ENCODE measurements around the gene RRP8. TPM values are rescaled to one million over a fixed set of nuclear protein-coding genes. Genes with fewer than 3 reads are reported as not detected.

Gene RRP8
- 10 to 100 TPM; 25.6 to 33.1 TPM for total RNA-seq

- H3K9me3 Mint-ChIP-seq (ENCODE audit: low read depth), result no peaks in the 10 kb centered on the region
- CTCF ChIA-PET, result interaction anchor here (0.7 to 3.8 kb wide), 23 partner anchors 8 to 224 kb away, joined by 3 to 41 read pairs (median 5); partner anchors contain the start of genes MRPL17 and TPP1
- H3K36me3 Mint-ChIP-seq, result peaks cover 35% of the 10 kb centered on the region
- DNase-seq (peak; percentile 94), ATAC-seq (peak; percentile 78)
- no peaks in the 10 kb centered on the region for H3K27me3 Mint-ChIP-seq
- H3K4me3 Mint-ChIP-seq, result no peak within 1 kb of the TSS
- H3K27ac Mint-ChIP-seq, result no peak within 1 kb of the TSS
- H3K4me1 Mint-ChIP-seq, result peaks cover 30% of the 10 kb centered on the region
These were observed at the start of gene RRP8, which contains the start of gene ILK for GRCh38 chr11:6603287-6604080. Gene RRP8 (minus strand): TSS chr11:6603616. CDS start chr11:6603502, 114 bp downstream. Gene ILK (plus strand): TSS chr11:6603774. CDS start chr11:6604272, 498 bp downstream.

- ATAC-seq (no peak), DNase-seq (no peak)
- no peak overlapping the region for H3K27ac Mint-ChIP-seq
- H3K4me1 Mint-ChIP-seq, result peaks cover 1% of the 10 kb centered on the region
- no peaks in the 10 kb centered on the region for H3K9me3 Mint-ChIP-seq (ENCODE audit: low read depth)
- H3K27me3 Mint-ChIP-seq, result peaks cover 16% of the 10 kb centered on the region
- peaks cover 1% of the 10 kb centered on the region for H3K36me3 Mint-ChIP-seq
- no peak overlapping the region for H3K4me3 Mint-ChIP-seq
- CTCF ChIA-PET, result interaction anchor here (0.9 to 1.1 kb wide), 2 partner anchors 15 to 85 kb away, joined by 3 read pairs; no protein-coding TSS in a partner anchor
These were observed 49.7 kb upstream of the RRP8 start for GRCh38 chr11:6653097-6653496.

GRCh38 chr11:6652182-6652581 lies 48.8 kb upstream of the RRP8 start:
- ATAC-seq, result no peak
- H3K27ac Mint-ChIP-seq, result no peak overlapping the region
- H3K36me3 Mint-ChIP-seq, result peaks cover 1% of the 10 kb centered on the region
- no peaks in the 10 kb centered on the region for H3K9me3 Mint-ChIP-seq (ENCODE audit: low read depth)
- no peak for DNase-seq
- H3K27me3 Mint-ChIP-seq, result peaks cover 14% of the 10 kb centered on the region
- CTCF ChIA-PET, result interaction anchor here (1.2 kb wide), 1 partner anchor 31 kb away, joined by 3 read pairs; no protein-coding TSS in a partner anchor
- H3K4me3 Mint-ChIP-seq, result no peak overlapping the region
- H3K4me1 Mint-ChIP-seq, result peaks cover 1% of the 10 kb centered on the region

- Mint-ChIP-seq H3K4me3 (no peak overlapping the region), H3K9me3 (ENCODE audit: low read depth) (no peaks in the 10 kb centered on the region), H3K27ac (no peak overlapping the region), H3K36me3 (no peaks in the 10 kb centered on the region), H3K27me3 (peaks cover 2% of the 10 kb centered on the region), H3K4me1 (peaks cover 1% of the 10 kb centered on the region)
- ATAC-seq (peak; percentile 18), DNase-seq (no peak)
- CTCF ChIA-PET, result interaction anchor here (1.3 to 2.9 kb wide), 3 partner anchors 9 to 46 kb away, joined by 3 to 7 read pairs (median 5); partner anchors contain the start of gene TAF10
These were observed 47.6 kb upstream of the RRP8 start for GRCh38 chr11:6650980-6651379.

- Mint-ChIP-seq H3K36me3 (no peaks in the 10 kb centered on the region), H3K27me3 (no peaks in the 10 kb centered on the region), H3K4me3 (no peak overlapping the region), H3K27ac (no peak overlapping the region), H3K9me3 (ENCODE audit: low read depth) (no peaks in the 10 kb centered on the region), H3K4me1 (no peaks in the 10 kb centered on the region)
- CTCF ChIA-PET, result interaction anchor here (0.8 to 2.9 kb wide), 8 partner anchors 8 to 45 kb away, joined by 3 to 7 read pairs (median 4); partner anchors contain the start of genes MRPL17, TAF10 and TPP1
- DNase-seq (no peak), ATAC-seq (no peak)
These were observed 46.7 kb upstream of the RRP8 start for GRCh38 chr11:6650104-6650503.

GRCh38 chr11:6648501-6648900 lies 45.1 kb upstream of the RRP8 start:
- DNase-seq, result no peak
- CTCF ChIA-PET, result interaction anchor here (0.8 to 2.9 kb wide), 4 partner anchors 35 to 92 kb away, joined by 3 to 7 read pairs (median 4); partner anchors contain the start of genes MRPL17 and TAF10
- Mint-ChIP-seq H3K27me3 (no peaks in the 10 kb centered on the region), H3K4me1 (no peaks in the 10 kb centered on the region), H3K36me3 (no peaks in the 10 kb centered on the region), H3K4me3 (no peak overlapping the region), H3K9me3 (ENCODE audit: low read depth) (no peaks in the 10 kb centered on the region), H3K27ac (no peak overlapping the region)
- no peak for ATAC-seq

- no peak overlapping the region for H3K4me3 Mint-ChIP-seq
- no peaks in the 10 kb centered on the region for H3K27me3 Mint-ChIP-seq
- CTCF ChIA-PET, result interaction anchor here (0.8 to 2.2 kb wide), 3 partner anchors 20 to 93 kb away, joined by 3 to 8 read pairs (median 4); partner anchors contain the start of gene MRPL17
- no peaks in the 10 kb centered on the region for H3K36me3 Mint-ChIP-seq
- no peak overlapping the region for H3K27ac Mint-ChIP-seq
- H3K4me1 Mint-ChIP-seq, result no peaks in the 10 kb centered on the region
- H3K9me3 Mint-ChIP-seq (ENCODE audit: low read depth), result no peaks in the 10 kb centered on the region
- DNase-seq (no peak), ATAC-seq (no peak)
These were observed 44.4 kb upstream of the RRP8 start for GRCh38 chr11:6647836-6648235.

- Mint-ChIP-seq H3K9me3 (ENCODE audit: low read depth) (no peaks in the 10 kb centered on the region), H3K4me3 (no peak overlapping the region), H3K27ac (no peak overlapping the region), H3K4me1 (no peaks in the 10 kb centered on the region), H3K36me3 (no peaks in the 10 kb centered on the region), H3K27me3 (no peaks in the 10 kb centered on the region)
- ATAC-seq (peak; percentile 61), DNase-seq (no peak)
- CTCF ChIA-PET, result interaction anchor here (1.0 to 2.2 kb wide), 2 partner anchors 21 to 36 kb away, joined by 3 to 8 read pairs; partner anchors contain the start of gene MRPL17
These were observed 43.7 kb upstream of the RRP8 start for GRCh38 chr11:6646918-6647679.

GRCh38 chr11:6646576-6646917 lies 43.1 kb upstream of the RRP8 start:
- ATAC-seq (peak; percentile 7), DNase-seq (no peak)
- no peak overlapping the region for H3K4me3 Mint-ChIP-seq
- H3K27me3 Mint-ChIP-seq, result no peaks in the 10 kb centered on the region
- no peak overlapping the region for H3K27ac Mint-ChIP-seq
- no peaks in the 10 kb centered on the region for H3K36me3 Mint-ChIP-seq
- CTCF ChIA-PET, result interaction anchor here (2.2 kb wide), 1 partner anchor 21 kb away, joined by 8 read pairs; no protein-coding TSS in a partner anchor
- H3K4me1 Mint-ChIP-seq, result no peaks in the 10 kb centered on the region
- H3K9me3 Mint-ChIP-seq (ENCODE audit: low read depth), result no peaks in the 10 kb centered on the region

- Mint-ChIP-seq H3K4me1 (no peaks in the 10 kb centered on the region), H3K9me3 (ENCODE audit: low read depth) (no peaks in the 10 kb centered on the region), H3K27ac (peak overlapping the region; percentile 6), H3K36me3 (no peaks in the 10 kb centered on the region), H3K4me3 (no peak overlapping the region), H3K27me3 (no peaks in the 10 kb centered on the region)
- DNase-seq (no peak), ATAC-seq (no peak)
- CTCF ChIA-PET, result interaction anchor here (2.2 kb wide), 1 partner anchor 22 kb away, joined by 8 read pairs; no protein-coding TSS in a partner anchor
These were observed 42.7 kb upstream of the RRP8 start for GRCh38 chr11:6646071-6646470.

GRCh38 chr11:6642957-6643356 lies 39.5 kb upstream of the RRP8 start:
- Mint-ChIP-seq H3K9me3 (ENCODE audit: low read depth) (no peaks in the 10 kb centered on the region), H3K4me1 (peaks cover 5% of the 10 kb centered on the region), H3K36me3 (no peaks in the 10 kb centered on the region), H3K27ac (no peak overlapping the region), H3K27me3 (no peaks in the 10 kb centered on the region), H3K4me3 (no peak overlapping the region)
- CTCF ChIA-PET, result no interaction called here
- DNase-seq (no peak), ATAC-seq (no peak)

- Mint-ChIP-seq H3K27me3 (no peaks in the 10 kb centered on the region), H3K9me3 (ENCODE audit: low read depth) (no peaks in the 10 kb centered on the region), H3K4me3 (no peak overlapping the region), H3K36me3 (no peaks in the 10 kb centered on the region), H3K4me1 (peaks cover 5% of the 10 kb centered on the region), H3K27ac (no peak overlapping the region)
- no peak for ATAC-seq
- CTCF ChIA-PET, result interaction anchor here (1.8 kb wide), 1 partner anchor 9 kb away, joined by 5 read pairs; no protein-coding TSS in a partner anchor
- no peak for DNase-seq
These were observed 37.7 kb upstream of the RRP8 start for GRCh38 chr11:6640985-6641701.

Data from activated CD8-positive, alpha-beta memory T cell treated with anti-CD3 and anti-CD28 coated beads, Interleukin-2, amount 10 ng/mL, durations not matched to agents 7 days and 5 days (primary cell).